ENCODE results near the gene TMEM43.

Gene TMEM43

GRCh38 chr3:14181253-14181652 lies 56.4 kb downstream of the TMEM43 start:
- no peak overlapping the region for H3K4me3 ChIP-seq (ENCODE audit: insufficient read depth in 1 of 2, low read depth in 1 of 2, low read length in 2 of 2)

GRCh38 chr3:14183015-14183577 lies 58.2 kb downstream of the TMEM43 start:
- Histone ChIP-seq H3K4me1 (ENCODE audit: control insufficient read depth, insufficient read depth, low read depth, low read length) (peaks cover 2% of the 10 kb centered on the region), H2BK120ac (ENCODE audit: low read depth, low read length) (no peak overlapping the region), H3K9me3 (ENCODE audit: control insufficient read depth, low read length) (no peaks in the 10 kb centered on the region), H3K18ac (ENCODE audit: low read depth in 1 of 2, low read length in 2 of 2) (no peak overlapping the region), H3K79me1 (replicated peaks; ENCODE audit: low read length, poor library complexity, severe bottlenecking) (peaks cover 26% of the 10 kb centered on the region), H4K91ac (ENCODE audit: low read length) (no peak overlapping the region), H2AK5ac (ENCODE audit: low read length, severe bottlenecking) (no peak overlapping the region), H3K4me3 (ENCODE audit: insufficient read depth in 1 of 2, low read depth in 1 of 2, low read length in 2 of 2) (no peak overlapping the region), H3K27me3 (ENCODE audit: control insufficient read depth in 1 of 2, insufficient read depth in 1 of 2, low read length in 2 of 2) (no peaks in the 10 kb centered on the region), H2BK5ac (ENCODE audit: low read depth, low read length, poor library complexity, severe bottlenecking) (no peak overlapping the region), H3K9ac (ENCODE audit: low read length) (no peak overlapping the region), H2AFZ (ENCODE audit: low read depth, low read length) (no peak overlapping the region), H4K8ac (ENCODE audit: low read length) (no peak overlapping the region), H3K36me3 (ENCODE audit: control insufficient read depth in 1 of 2, insufficient read depth in 2 of 2, low read depth in 1 of 2, low read length in 2 of 2) (peaks cover 14 to 60% of the 10 kb centered on the region in 2 experiments), H2BK12ac (ENCODE audit: low read length in 2 of 2) (no peak overlapping the region), H2BK15ac (ENCODE audit: low read depth, poor library complexity, severe bottlenecking) (no peak overlapping the region), H3K4ac (ENCODE audit: low read depth in 1 of 2, low read length in 2 of 2) (no peak overlapping the region), H3K4me2 (ENCODE audit: low read length, poor library complexity, severe bottlenecking) (no peak overlapping the region), H3K14ac (ENCODE audit: low read length in 2 of 2) (no peak overlapping the region), H3K27ac (ENCODE audit: low read length, poor library complexity, severe bottlenecking) (no peak overlapping the region), H3K23ac (ENCODE audit: low read length in 2 of 2) (no peak overlapping the region)
- DNase-seq: no peak
- WGBS: 50% methylated on average over 1 of the region's 2 CpGs

More at GRCh38 chr3:14181253-14181652, 56.4 kb downstream of the TMEM43 start:
- Histone ChIP-seq H2BK5ac (ENCODE audit: low read depth, low read length, poor library complexity, severe bottlenecking) (no peak overlapping the region), H2BK12ac (ENCODE audit: low read length in 2 of 2) (no peak overlapping the region), H2AK5ac (ENCODE audit: low read length, severe bottlenecking) (no peak overlapping the region), H4K8ac (ENCODE audit: low read length) (no peak overlapping the region), H3K36me3 (ENCODE audit: control insufficient read depth in 1 of 2, insufficient read depth in 2 of 2, low read depth in 1 of 2, low read length in 2 of 2) (peaks cover 11 to 47% of the 10 kb centered on the region in 2 experiments), H3K18ac (ENCODE audit: low read depth in 1 of 2, low read length in 2 of 2) (no peak overlapping the region), H3K9ac (ENCODE audit: low read length) (no peak overlapping the region), H2AFZ (ENCODE audit: low read depth, low read length) (no peak overlapping the region), H3K4me2 (ENCODE audit: low read length, poor library complexity, severe bottlenecking) (no peak overlapping the region), H3K27ac (ENCODE audit: low read length, poor library complexity, severe bottlenecking) (no peak overlapping the region), H3K27me3 (ENCODE audit: control insufficient read depth in 1 of 2, insufficient read depth in 1 of 2, low read length in 2 of 2) (no peaks in the 10 kb centered on the region), H3K23ac (ENCODE audit: low read length in 2 of 2) (no peak overlapping the region), H2BK120ac (ENCODE audit: low read depth, low read length) (no peak overlapping the region), H3K79me1 (replicated peaks; ENCODE audit: low read length, poor library complexity, severe bottlenecking) (peaks cover 22% of the 10 kb centered on the region), H3K14ac (ENCODE audit: low read length in 2 of 2) (no peak overlapping the region), H3K4me1 (ENCODE audit: control insufficient read depth, insufficient read depth, low read depth, low read length) (peaks cover 4% of the 10 kb centered on the region), H3K4ac (ENCODE audit: low read depth in 1 of 2, low read length in 2 of 2) (no peak overlapping the region), H4K91ac (ENCODE audit: low read length) (no peak overlapping the region), H2BK15ac (ENCODE audit: low read depth, poor library complexity, severe bottlenecking) (no peak overlapping the region), H3K9me3 (ENCODE audit: control insufficient read depth, low read length) (no peaks in the 10 kb centered on the region)
- DNase-seq: no peak
- no CpG with 5 or more reads among the region's 3 CpGs for WGBS

- Histone ChIP-seq H4K8ac (ENCODE audit: low read length) (no peak overlapping the region), H3K9ac (ENCODE audit: low read length) (no peak overlapping the region)
- WGBS: 97% methylated on average over 5 of the region's 5 CpGs
Observed at GRCh38 chr3:14186854-14187458, 62.1 kb downstream of the TMEM43 start.

DNA sequence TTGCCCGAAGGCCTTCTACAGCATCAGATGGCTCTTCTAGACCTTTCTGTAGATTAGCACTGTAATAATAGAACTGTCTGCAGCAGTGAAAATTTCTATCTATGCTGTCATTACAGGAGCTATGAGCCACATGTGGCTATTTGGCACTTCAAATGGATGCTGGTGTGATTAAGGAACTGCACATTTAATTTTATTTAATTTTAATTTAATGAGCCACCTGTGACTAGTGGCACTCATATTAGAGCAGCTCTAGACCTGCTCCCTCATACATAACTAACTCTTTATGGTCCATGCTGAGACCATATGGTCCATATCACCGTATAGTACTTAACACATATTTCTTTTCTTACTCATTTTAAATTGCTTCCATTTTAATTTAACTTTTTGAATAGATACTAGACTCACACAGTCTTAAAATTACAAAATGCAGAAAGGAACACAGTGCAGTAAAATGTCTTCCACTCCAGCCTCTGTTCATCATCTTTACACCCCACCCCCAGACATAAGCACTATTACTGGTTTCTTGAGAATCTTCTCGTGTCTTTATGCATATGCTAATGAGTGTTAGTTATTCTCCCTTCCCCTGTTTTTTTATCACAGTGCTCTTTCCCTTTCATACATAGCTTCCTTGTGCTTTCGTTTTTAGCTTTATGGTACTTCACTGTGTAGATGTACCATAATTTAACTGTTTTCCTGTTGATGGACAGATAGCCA lies 63.3 kb downstream of the TMEM43 start:
- Histone ChIP-seq H4K91ac (ENCODE audit: low read length) (no peak overlapping the region), H3K27me3 (ENCODE audit: control insufficient read depth in 1 of 2, insufficient read depth in 1 of 2, low read length in 2 of 2) (no peaks in the 10 kb centered on the region), H3K18ac (ENCODE audit: low read depth in 1 of 2, low read length in 2 of 2) (no peak overlapping the region), H2BK12ac (ENCODE audit: low read length in 2 of 2) (no peak overlapping the region), H3K23ac (ENCODE audit: low read length in 2 of 2) (no peak overlapping the region), H3K4me2 (ENCODE audit: low read length, poor library complexity, severe bottlenecking) (no peak overlapping the region), H3K79me1 (replicated peaks; ENCODE audit: low read length, poor library complexity, severe bottlenecking) (peaks cover 12% of the 10 kb centered on the region), H2BK120ac (ENCODE audit: low read depth, low read length) (no peak overlapping the region), H2AFZ (ENCODE audit: low read depth, low read length) (no peak overlapping the region), H3K4me1 (ENCODE audit: control insufficient read depth, insufficient read depth, low read depth, low read length) (no peaks in the 10 kb centered on the region), H3K4ac (ENCODE audit: low read depth in 1 of 2, low read length in 2 of 2) (no peak overlapping the region), H2AK5ac (ENCODE audit: low read length, severe bottlenecking) (no peak overlapping the region), H3K14ac (ENCODE audit: low read length in 2 of 2) (no peak overlapping the region), H3K9me3 (ENCODE audit: control insufficient read depth, low read length) (no peaks in the 10 kb centered on the region), H2BK15ac (ENCODE audit: low read depth, poor library complexity, severe bottlenecking) (no peak overlapping the region), H3K4me3 (ENCODE audit: insufficient read depth in 1 of 2, low read depth in 1 of 2, low read length in 2 of 2) (no peak overlapping the region), H4K8ac (ENCODE audit: low read length) (no peak overlapping the region), H3K27ac (ENCODE audit: low read length, poor library complexity, severe bottlenecking) (no peak overlapping the region), H3K9ac (ENCODE audit: low read length) (no peak overlapping the region), H3K36me3 (ENCODE audit: control insufficient read depth in 1 of 2, insufficient read depth in 2 of 2, low read depth in 1 of 2, low read length in 2 of 2) (peaks cover 14 to 41% of the 10 kb centered on the region in 2 experiments), H2BK5ac (ENCODE audit: low read depth, low read length, poor library complexity, severe bottlenecking) (no peak overlapping the region)
- no peak for DNase-seq
- WGBS: 96% methylated on average over 2 of the region's 4 CpGs

More at GRCh38 chr3:14186854-14187458, 62.1 kb downstream of the TMEM43 start:
- H2AFZ ChIP-seq (ENCODE audit: low read depth, low read length): no peak overlapping the region
- H2BK120ac ChIP-seq (ENCODE audit: low read depth, low read length): no peak overlapping the region
- no peaks in the 10 kb centered on the region for H3K9me3 ChIP-seq (ENCODE audit: control insufficient read depth, low read length)
- H3K27me3 ChIP-seq (ENCODE audit: control insufficient read depth in 1 of 2, insufficient read depth in 1 of 2, low read length in 2 of 2): no peaks in the 10 kb centered on the region
- H2BK5ac ChIP-seq (ENCODE audit: low read depth, low read length, poor library complexity, severe bottlenecking): no peak overlapping the region
- H3K4me2 ChIP-seq (ENCODE audit: low read length, poor library complexity, severe bottlenecking): no peak overlapping the region
- H2BK15ac ChIP-seq (ENCODE audit: low read depth, poor library complexity, severe bottlenecking): no peak overlapping the region
- H3K4me3 ChIP-seq (ENCODE audit: insufficient read depth in 1 of 2, low read depth in 1 of 2, low read length in 2 of 2): no peak overlapping the region
- no peak overlapping the region for H2BK12ac ChIP-seq (ENCODE audit: low read length in 2 of 2)
- DNase-seq: no peak
- no peak overlapping the region for H3K18ac ChIP-seq (ENCODE audit: low read depth in 1 of 2, low read length in 2 of 2)
- peaks cover 17% of the 10 kb centered on the region for H3K79me1 ChIP-seq (replicated peaks; ENCODE audit: low read length, poor library complexity, severe bottlenecking)
- peaks cover 14 to 54% of the 10 kb centered on the region in 2 experiments for H3K36me3 ChIP-seq (ENCODE audit: control insufficient read depth in 1 of 2, insufficient read depth in 2 of 2, low read depth in 1 of 2, low read length in 2 of 2)
- H2AK5ac ChIP-seq (ENCODE audit: low read length, severe bottlenecking): no peak overlapping the region
- H4K91ac ChIP-seq (ENCODE audit: low read length): no peak overlapping the region
- no peak overlapping the region for H3K14ac ChIP-seq (ENCODE audit: low read length in 2 of 2)
- no peak overlapping the region for H3K27ac ChIP-seq (ENCODE audit: low read length, poor library complexity, severe bottlenecking)
- no peak overlapping the region for H3K4ac ChIP-seq (ENCODE audit: low read depth in 1 of 2, low read length in 2 of 2)
- H3K4me1 ChIP-seq (ENCODE audit: control insufficient read depth, insufficient read depth, low read depth, low read length): no peaks in the 10 kb centered on the region
- no peak overlapping the region for H3K23ac ChIP-seq (ENCODE audit: low read length in 2 of 2)
